GM12864 (cell line): ENCODE results near the gene RAPGEF6.

Experiments
- DNase-seq: peaks from one replicate; pipeline ENCODE4 v3.0.0-alpha.2; 2011; ENCODE audit warnings: low read depth
- H3K4me3 ChIP-seq: 2 replicates; pipeline ENCODE4 v1.5.1; 2011; ENCODE audit warnings: mild to moderate bottlenecking, low read depth, low read length, control low read depth
- TF ChIP-seq, protein P1 (sequence below): IDR thresholded peaks from 2 replicates; pipeline ENCODE4 v1.5.1; 2011; ENCODE audit warnings: low read depth, mild to moderate bottlenecking, moderate library complexity, low read length, control low read depth, inconsistent platforms; ENCODE audit errors: missing control alignments

Gene RAPGEF6

DNA sequence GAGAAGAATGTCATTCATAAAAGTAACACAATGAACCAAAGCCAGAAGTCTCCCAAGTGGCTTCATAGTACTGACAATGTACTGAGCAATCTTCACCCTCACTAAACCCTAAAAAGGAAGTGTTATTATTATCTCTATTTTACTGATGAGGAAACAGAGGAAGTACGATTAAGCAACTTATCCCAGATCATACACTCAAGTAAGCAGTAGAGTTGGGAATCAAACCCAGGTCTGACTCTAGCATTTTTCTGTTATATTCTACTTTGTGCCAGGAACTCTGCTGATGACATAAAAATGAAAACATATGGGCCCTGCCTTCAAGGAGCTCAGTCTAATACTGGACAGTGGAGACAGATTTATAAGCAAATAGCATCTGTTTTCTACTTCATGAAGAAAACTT lies 109.2 kb downstream of the RAPGEF6 start:
- DNase-seq: no peak
- TF ChIP-seq, protein P1, sequence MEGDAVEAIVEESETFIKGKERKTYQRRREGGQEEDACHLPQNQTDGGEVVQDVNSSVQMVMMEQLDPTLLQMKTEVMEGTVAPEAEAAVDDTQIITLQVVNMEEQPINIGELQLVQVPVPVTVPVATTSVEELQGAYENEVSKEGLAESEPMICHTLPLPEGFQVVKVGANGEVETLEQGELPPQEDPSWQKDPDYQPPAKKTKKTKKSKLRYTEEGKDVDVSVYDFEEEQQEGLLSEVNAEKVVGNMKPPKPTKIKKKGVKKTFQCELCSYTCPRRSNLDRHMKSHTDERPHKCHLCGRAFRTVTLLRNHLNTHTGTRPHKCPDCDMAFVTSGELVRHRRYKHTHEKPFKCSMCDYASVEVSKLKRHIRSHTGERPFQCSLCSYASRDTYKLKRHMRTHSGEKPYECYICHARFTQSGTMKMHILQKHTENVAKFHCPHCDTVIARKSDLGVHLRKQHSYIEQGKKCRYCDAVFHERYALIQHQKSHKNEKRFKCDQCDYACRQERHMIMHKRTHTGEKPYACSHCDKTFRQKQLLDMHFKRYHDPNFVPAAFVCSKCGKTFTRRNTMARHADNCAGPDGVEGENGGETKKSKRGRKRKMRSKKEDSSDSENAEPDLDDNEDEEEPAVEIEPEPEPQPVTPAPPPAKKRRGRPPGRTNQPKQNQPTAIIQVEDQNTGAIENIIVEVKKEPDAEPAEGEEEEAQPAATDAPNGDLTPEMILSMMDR: no peak
- no peak overlapping the region for H3K4me3 ChIP-seq

DNA sequence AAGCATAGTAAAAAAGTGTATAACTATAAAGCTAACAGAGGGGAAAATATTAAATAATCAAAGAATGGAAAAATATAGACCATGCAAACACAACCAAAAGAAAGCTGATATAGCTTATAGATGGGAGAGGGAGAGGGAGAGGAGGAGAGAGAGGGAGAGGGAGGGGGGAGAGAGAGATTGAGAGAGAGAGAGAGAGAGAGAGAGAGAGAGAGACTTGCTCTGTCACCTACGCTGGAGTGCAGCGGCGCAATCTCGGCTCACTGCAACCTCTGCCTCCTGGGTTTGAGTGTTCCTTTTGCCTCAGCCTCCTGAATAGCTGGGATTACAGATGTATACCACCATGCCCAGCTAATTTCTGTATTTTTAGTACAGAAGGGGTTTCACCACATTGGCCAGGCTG lies 110.6 kb downstream of the RAPGEF6 start:
- TF ChIP-seq, protein P1: no peak
- DNase-seq: no peak
- no peak overlapping the region for H3K4me3 ChIP-seq

DNA sequence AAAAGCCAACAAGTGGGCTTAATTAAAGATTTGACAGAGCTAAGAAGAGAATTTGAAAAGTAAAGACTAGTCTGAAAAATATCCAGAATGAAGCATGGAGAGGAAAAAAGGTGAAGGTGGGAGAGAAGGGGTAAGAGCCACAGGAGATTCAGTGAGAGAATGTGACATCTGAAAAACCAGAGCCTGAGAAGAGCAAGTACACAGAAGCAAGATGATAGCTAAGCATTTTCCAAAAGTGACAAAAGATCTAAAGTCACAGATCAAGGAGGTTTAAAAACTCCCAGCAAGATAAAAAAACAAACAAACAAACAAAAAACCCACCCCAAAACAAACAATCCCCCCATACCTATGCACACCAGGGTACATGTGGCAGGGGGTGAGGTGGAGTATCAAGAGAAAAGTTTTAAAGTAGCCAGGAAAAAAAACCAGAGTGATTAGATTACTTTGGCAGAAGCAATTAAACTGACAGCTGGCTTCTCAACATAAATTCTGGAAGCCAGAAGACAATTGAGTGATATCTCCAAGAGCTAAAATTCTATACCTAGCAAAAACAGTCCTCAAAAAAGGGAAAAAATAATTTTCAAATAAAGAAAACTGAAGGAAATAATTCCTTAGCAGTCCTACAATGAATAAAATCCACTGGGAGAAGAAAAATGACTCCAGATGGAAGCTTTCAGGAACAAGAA lies 111.4 kb downstream of the RAPGEF6 start:
- TF ChIP-seq, protein P1: no peak
- H3K4me3 ChIP-seq: no peak overlapping the region
- DNase-seq: no peak

DNA sequence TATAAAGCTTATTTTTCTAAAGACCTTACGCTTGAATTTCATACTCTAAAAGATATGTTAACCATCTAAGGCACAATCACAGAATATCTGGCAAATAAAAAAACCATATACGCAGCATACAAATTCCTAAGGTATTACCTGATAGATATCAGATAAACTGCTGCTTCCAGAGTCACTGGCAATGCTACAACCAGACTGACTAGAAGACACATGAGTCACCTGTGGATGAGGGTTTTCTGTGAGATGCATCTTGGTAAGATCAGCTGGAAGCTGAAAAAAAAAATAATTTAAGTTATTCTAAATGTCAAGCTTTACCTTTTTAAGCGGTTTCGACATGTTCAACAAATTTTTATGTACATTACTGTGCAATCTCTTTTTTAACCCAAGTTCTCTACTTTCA lies 113.8 kb downstream of the RAPGEF6 start:
- H3K4me3 ChIP-seq: no peak overlapping the region
- DNase-seq: no peak
- TF ChIP-seq, protein P1: no peak

DNA sequence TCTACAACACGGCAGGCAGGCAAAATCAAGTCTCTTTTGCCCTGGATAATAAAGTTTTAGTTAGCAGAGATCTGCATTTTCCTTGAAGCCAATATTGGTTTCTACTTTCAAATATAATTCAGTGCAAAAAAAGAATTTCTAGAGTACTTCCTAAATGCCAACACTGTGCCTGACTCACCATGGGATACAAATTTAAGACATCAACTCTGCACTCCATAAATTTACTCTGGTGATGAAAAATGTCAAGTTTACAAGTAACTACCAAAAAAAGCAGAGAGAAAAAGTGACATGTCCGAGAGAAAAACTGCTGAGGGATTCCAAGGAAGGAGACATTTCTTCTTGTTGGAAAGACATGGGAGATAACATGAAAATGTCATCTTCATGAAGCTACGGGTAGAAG lies 119.7 kb downstream of the RAPGEF6 start:
- no peak overlapping the region for H3K4me3 ChIP-seq
- DNase-seq: no peak
- TF ChIP-seq, protein P1: no peak

DNA sequence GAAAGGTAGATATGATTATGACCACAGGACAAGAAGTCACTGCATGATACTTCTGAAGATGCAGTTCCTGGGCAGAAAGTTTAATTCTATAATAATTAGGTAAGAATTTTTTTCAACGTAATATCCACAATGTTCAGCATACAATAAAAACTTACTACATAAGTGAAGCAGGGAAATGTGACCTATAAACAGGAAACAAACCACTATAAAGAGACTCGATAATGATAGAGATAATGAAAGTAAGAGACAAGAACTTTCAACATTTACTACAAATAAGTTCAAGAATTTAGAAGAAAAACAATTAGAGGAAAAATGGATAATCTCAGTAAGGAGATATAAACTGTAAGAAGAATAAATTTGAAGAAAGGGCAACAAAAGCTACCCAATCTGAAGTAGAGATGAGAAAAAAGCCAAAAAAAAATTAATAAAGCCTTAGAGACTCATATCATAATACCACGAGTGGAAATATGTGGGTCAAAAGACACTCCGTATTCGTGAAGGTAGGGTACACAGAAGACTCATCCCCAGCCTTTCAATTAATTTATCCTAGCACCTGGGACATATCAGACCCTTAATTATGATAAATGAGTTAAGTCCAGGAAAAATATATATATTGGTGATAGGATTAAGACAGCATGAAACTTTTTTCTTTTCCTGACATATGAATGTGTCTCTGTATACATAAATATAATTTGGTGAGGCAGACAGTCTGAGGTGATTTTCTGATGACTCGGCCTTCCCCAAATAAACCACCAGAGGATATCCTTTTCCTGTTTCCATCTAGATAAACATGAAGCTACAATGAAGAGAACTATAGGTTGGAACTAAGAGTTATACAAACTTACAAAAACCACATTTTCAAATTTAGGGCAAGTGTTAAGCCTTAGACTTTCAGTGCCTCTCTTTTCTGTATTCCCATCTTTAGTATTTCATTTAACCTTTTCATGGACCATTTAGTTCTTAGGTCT lies 120.4 kb downstream of the RAPGEF6 start:
- TF ChIP-seq, protein P1: no peak
- H3K4me3 ChIP-seq: no peak overlapping the region
- no peak for DNase-seq
